Right atrium auricular region (tissue), 2 donors: ENCODE results near the gene CRY2. TPM values are rescaled to one million over a fixed set of nuclear protein-coding genes. Genes with fewer than 3 reads are reported as not detected.

Experiments
- DNase-seq: peaks from one replicate; pipeline ENCODE4 v3.0.0-alpha.2; 2019; ENCODE audit warnings: low spot score
- H3K27ac ChIP-seq, 2 donors: fragments of 200-600 bp; sonication (generic); 1 replicate in 1 of 2; 2 replicates in 1 of 2; pipeline ENCODE4 v1.5.1; 2016 to 2019
- H3K27me3 ChIP-seq, 2 donors: fragments of 200-600 bp; sonication (generic); one replicate each; pipeline versions ENCODE4 v1.5.1 to v1.6.0; 2017 to 2019
- H3K36me3 ChIP-seq: fragments of 200-600 bp; sonication (generic); one replicate; pipeline ENCODE4 v1.5.1; 2016
- H3K4me1 ChIP-seq, 2 donors: fragments of 200-600 bp; sonication (generic); one replicate each; pipeline versions ENCODE4 v1.5.1 to v1.6.0; 2017 to 2019
- H3K4me3 ChIP-seq, 2 donors: fragments of 200-600 bp; sonication (generic); 1 replicate in 1 of 2; 2 replicates in 1 of 2; pipeline ENCODE4 v1.5.1; 2017 to 2019; ENCODE audit warnings: mild to moderate bottlenecking in 1 of 2, moderate library complexity in 1 of 2
- H3K9me3 ChIP-seq, 2 donors: fragments of 200-600 bp; sonication (generic); one replicate each; pipeline ENCODE4 v1.5.1; 2019
- total RNA-seq, 2 donors: library from RNA; depleted of rRNA; stranded (reverse); fragments of >200 nt; gene quantifications; one replicate each; pipeline ENCODE4 v1.1.0, GENCODE V29; 2016
- TF ChIP-seq, protein P1 (sequence below), 2 donors: fragments of 200-600 bp; sonication (generic); IDR thresholded peaks; one replicate each; pipeline ENCODE4 v1.5.1; 2019; ENCODE audit warnings: antibody characterized with exemption in 2 of 2

CRY2 gene
- total RNA-seq, 2 donors from 2014 or later = 43.0 to 62.9 TPM

DNA sequence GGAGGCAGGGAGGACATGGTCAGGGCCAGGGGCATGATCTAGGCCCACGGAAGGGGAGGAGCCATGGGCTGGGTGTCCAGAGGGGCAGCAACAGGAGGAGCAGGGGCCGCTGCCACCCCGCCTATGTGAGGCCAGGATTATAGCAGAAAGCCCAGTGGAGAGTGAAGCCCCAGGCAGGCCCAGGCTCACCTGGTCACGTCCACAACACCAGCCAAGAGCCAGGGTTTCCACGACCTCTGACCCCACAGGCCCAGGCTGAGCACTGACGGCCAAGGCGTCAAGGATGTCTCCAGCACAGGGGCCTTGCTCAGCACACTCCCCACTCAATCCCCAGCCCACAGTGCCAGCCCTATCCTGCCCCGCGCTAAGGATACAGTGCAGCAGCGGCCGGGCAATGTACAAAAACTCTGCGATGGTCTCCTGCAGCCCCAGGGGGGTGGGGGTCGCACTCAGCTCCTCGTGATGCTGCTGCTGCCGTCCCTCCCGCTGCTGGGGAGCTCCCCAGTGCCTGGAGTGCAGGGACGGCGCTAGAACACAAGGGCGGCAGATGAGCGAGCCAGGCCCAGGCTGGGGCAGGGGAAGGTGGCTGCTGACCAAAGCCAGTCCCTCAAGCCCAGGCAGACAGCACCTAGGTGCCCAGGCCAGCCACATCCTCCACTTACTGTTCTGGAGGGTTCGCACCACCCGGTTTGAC lies 66.8 kb downstream of the CRY2 start:
- Histone ChIP-seq H3K27me3 (no peaks in the 10 kb centered on the region), H3K9me3 (no peaks in the 10 kb centered on the region), H3K36me3 (peaks cover 64% of the 10 kb centered on the region), H3K4me1 (peaks cover 0 to 18% of the 10 kb centered on the region in 2 donors), H3K27ac (no peak overlapping the region), H3K4me3 (no peak overlapping the region)
- TF ChIP-seq, protein P1, sequence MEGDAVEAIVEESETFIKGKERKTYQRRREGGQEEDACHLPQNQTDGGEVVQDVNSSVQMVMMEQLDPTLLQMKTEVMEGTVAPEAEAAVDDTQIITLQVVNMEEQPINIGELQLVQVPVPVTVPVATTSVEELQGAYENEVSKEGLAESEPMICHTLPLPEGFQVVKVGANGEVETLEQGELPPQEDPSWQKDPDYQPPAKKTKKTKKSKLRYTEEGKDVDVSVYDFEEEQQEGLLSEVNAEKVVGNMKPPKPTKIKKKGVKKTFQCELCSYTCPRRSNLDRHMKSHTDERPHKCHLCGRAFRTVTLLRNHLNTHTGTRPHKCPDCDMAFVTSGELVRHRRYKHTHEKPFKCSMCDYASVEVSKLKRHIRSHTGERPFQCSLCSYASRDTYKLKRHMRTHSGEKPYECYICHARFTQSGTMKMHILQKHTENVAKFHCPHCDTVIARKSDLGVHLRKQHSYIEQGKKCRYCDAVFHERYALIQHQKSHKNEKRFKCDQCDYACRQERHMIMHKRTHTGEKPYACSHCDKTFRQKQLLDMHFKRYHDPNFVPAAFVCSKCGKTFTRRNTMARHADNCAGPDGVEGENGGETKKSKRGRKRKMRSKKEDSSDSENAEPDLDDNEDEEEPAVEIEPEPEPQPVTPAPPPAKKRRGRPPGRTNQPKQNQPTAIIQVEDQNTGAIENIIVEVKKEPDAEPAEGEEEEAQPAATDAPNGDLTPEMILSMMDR (IDR thresholded peaks at IDR 0.05) = no peak
- DNase-seq = no peak

DNA sequence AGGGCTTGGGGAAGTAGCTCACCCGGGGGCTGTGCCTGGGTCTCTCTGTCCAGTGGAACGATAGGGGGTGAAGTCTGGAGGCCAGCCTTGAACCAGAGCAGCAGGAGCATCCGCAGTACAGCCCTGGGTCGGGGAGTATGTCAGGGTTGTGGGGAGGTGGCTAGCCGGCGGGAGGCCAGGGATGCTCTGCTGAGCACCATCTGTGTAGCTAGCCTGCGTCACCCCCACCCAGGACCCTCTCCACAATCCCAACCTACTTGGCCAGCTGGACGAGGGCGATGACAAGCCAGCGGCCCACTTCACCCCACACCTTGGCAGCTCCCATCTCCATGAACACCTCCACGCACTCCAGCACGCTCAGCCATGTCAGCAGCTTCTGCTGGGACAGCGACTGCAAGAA lies 68.2 kb downstream of the CRY2 start:
- H3K4me1 ChIP-seq = peaks cover 0 to 27% of the 10 kb centered on the region in 2 donors
- H3K4me3 ChIP-seq = no peak overlapping the region
- H3K27ac ChIP-seq = no peak overlapping the region
- H3K9me3 ChIP-seq = no peaks in the 10 kb centered on the region
- H3K27me3 ChIP-seq = no peaks in the 10 kb centered on the region
- DNase-seq = no peak
- TF ChIP-seq, protein P1 (IDR thresholded peaks at IDR 0.05) = no peak
- peaks cover 54% of the 10 kb centered on the region for H3K36me3 ChIP-seq

DNA sequence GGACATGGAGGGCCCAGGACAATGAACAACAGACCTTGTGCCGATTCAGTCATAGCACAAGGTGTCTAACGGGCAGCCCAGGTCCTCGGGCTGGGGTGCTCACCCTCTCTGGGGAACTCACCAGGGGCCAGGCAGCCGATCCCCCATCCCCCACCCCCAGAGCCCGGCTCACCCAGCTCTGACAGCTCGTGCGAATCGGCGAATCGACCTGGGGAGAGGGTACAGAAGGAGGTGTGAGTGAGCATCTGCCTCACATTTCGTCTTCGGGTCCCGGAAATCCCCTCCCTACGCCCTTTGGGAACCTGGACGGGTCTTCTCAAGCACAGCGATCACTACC lies 70.0 kb downstream of the CRY2 start:
- Histone ChIP-seq H3K27me3 (peaks cover 2 to 4% of the 10 kb centered on the region in 2 donors), H3K27ac (peak overlapping the region; percentile 84 to 87), H3K9me3 (no peaks in the 10 kb centered on the region), H3K36me3 (peaks cover 38% of the 10 kb centered on the region), H3K4me1 (peaks cover 0 to 32% of the 10 kb centered on the region in 2 donors), H3K4me3 (peak overlapping the region; percentile 71 to 78)
- TF ChIP-seq, protein P1 (IDR thresholded peaks at IDR 0.05) = no peak
- DNase-seq = no peak

- Histone ChIP-seq H3K27ac (peak within 1 kb of the TSS; percentile 84 to 87), H3K36me3 (peaks cover 33% of the 10 kb centered on the region), H3K9me3 (no peaks in the 10 kb centered on the region), H3K4me1 (peaks cover 0 to 37% of the 10 kb centered on the region in 2 donors), H3K27me3 (peaks cover 5 to 7% of the 10 kb centered on the region in 2 donors), H3K4me3 (peak within 1 kb of the TSS; percentile 71 to 78)
- peak; percentile 97 for DNase-seq
- TF ChIP-seq, protein P1 (IDR thresholded peaks at IDR 0.05) = no peak
Measured at GRCh38 chr11:45917623-45918330, 70.5 kb downstream of the CRY2 start, which contains the start of gene PEX16. Gene PEX16 (minus strand): TSS chr11:45917877. CDS start chr11:45917811, 66 bp downstream.

DNA sequence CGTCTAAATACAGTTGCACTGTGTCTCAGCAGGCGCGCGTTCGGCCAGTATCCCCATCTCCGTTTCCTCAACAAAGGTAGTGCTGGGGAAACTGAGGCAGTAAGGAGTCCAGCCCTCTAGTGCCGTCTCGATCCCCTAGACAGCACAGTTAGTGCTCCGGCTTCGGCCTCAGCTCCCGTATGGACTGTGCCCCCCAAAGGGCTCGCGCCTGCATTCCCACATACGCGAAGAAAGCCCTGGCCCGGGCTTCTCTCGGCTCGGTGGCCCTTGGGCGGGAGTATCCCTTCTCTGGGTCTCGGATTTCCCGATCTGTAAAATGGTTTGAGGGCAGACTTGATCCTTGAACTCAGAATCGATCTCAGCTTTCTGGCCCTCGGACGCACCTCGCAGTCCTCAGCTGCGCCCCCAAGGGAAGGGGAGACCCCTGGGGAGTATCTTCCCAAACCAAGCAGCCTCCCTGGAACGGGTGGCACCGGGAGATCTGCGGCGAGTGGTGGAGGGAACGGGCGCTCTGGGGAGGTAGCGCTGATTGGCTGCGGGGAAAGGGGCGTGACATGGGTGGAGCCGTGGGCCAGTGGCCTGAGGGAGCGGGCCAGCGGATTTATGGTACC lies 71.2 kb downstream of the CRY2 start:
- DNase-seq = peak; percentile 87
- Histone ChIP-seq H3K36me3 (peaks cover 26% of the 10 kb centered on the region), H3K4me1 (peaks cover 0 to 44% of the 10 kb centered on the region in 2 donors), H3K27me3 (peaks cover 5 to 13% of the 10 kb centered on the region in 2 donors), H3K27ac (peak overlapping the region; percentile 84 to 87), H3K9me3 (no peaks in the 10 kb centered on the region), H3K4me3 (peak overlapping the region; percentile 71 to 78)
- TF ChIP-seq, protein P1 (IDR thresholded peaks at IDR 0.05) = no peak
